Suprapubic skin (tissue), 4 donors: ENCODE data around the gene MAPK7. TPM values are rescaled to one million over a fixed set of nuclear protein-coding genes. Genes with fewer than 3 reads are reported as not detected.

ENCODE experiments used
- DNase-seq, 2 donors: peaks; one replicate each; pipeline ENCODE4 v3.0.0-alpha.2; 2019; ENCODE audit warnings: low spot score in 2 of 2
- H3K27ac ChIP-seq: fragments of 200-600 bp; sonication (generic); one replicate; pipeline ENCODE4 v1.5.1; 2019
- H3K27me3 ChIP-seq: fragments of 200-600 bp; sonication (generic); one replicate; pipeline ENCODE4 v1.5.1; 2019
- H3K36me3 ChIP-seq: fragments of 200-600 bp; sonication (generic); one replicate; pipeline ENCODE4 v1.5.1; 2019
- H3K4me1 ChIP-seq: fragments of 200-600 bp; sonication (generic); one replicate; pipeline ENCODE4 v1.5.1; 2019
- H3K4me3 ChIP-seq: fragments of 200-600 bp; sonication (generic); one replicate; pipeline ENCODE4 v1.5.1; 2019; ENCODE audit warnings: mild to moderate bottlenecking
- H3K9me3 ChIP-seq: fragments of 200-600 bp; sonication (generic); one replicate; pipeline ENCODE4 v1.5.1; 2019
- EP300 ChIP-seq: sonication (generic); formaldehyde crosslinking; IDR thresholded peaks from one replicate; pipeline ENCODE4 v1.6.1; 2017; ENCODE audit warnings: antibody characterized with exemption
- POLR2A ChIP-seq, 2 donors: fragments of 450-650 bp; IDR thresholded peaks; one replicate each; pipeline ENCODE4 v1.6.1; 2017; ENCODE audit warnings: antibody characterized with exemption in 2 of 2, mild to moderate bottlenecking in 2 of 2, moderate library complexity in 2 of 2
- POLR2AphosphoS5 ChIP-seq, 3 donors: sonication (generic); formaldehyde crosslinking; IDR thresholded peaks; one replicate each; pipeline ENCODE4 v1.6.1; 2017; ENCODE audit warnings: antibody characterized with exemption in 3 of 3
- WGBS: methylation state at CpG from one replicate; pipeline ENCODE4 v1.1.5; 2018; 5-methylcytosine and 5-hydroxymethylcytosine counted together
- total RNA-seq, 4 donors: library from RNA; depleted of rRNA; stranded (reverse); fragments of >200 nt; gene quantifications; one replicate each; pipeline ENCODE4 v1.1.0, GENCODE V29; 2016
- TF ChIP-seq, protein P1 (sequence below), 2 donors: fragments of 200-600 bp in 1 of 2; fragments of 450-650 bp in 1 of 2; sonication (generic) in 1 of 2; IDR thresholded peaks; one replicate each; pipeline ENCODE4 v1.5.1; 2016 to 2019; ENCODE audit warnings: antibody characterized with exemption in 2 of 2, mild to moderate bottlenecking in 1 of 2, moderate library complexity in 1 of 2

The MAPK7 gene
- total RNA-seq, 4 donors from 2014 or later: 30.9 to 47.1 (median 43.6) TPM

DNA sequence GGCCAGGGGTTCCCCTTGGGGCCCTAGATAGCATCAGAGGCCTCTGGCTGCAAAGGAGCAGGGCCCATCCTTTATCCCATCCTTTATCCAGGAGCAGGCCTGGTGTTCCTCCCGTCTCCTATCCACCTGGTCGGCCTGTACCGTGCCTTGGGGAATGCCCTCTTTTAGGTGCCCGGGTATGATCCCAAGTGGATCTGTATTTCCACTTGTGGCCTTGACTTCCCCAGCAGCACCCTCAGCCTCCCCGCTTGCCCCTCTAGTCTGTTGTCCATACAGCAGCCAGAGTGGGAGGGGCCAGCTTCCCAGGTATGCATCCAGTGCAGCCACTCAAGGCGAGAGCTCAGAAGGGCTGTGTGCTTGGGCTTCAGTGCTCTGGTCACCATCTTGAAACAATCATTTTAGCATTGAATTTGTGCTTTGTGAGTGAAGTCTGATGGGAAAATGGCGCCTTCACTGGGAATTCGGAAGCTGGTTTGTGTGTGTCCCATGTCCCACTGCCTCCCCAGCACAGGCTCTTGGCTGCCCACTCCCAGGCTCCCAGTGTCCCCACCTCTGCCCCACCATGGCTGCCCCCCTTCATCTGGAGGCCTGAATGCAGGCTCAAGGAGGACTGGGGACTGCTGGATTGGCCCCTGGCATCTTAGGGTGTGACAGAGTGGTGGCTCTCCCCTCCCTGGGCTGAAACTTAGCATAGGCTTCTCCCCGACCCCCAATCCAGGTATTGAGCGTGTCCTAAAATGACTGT lies 29.5 kb downstream of the MAPK7 start:
- Histone ChIP-seq H3K27ac (no peak overlapping the region), H3K4me1 (no peaks in the 10 kb centered on the region), H3K27me3 (no peaks in the 10 kb centered on the region), H3K4me3 (no peak overlapping the region), H3K9me3 (no peaks in the 10 kb centered on the region), H3K36me3 (no peaks in the 10 kb centered on the region)
- TF ChIP-seq POLR2AphosphoS5 (IDR thresholded peaks at IDR 0.05) (no peak), EP300 (no peak), POLR2A (IDR thresholded peaks at IDR 0.05) (no peak)
- TF ChIP-seq, protein P1, sequence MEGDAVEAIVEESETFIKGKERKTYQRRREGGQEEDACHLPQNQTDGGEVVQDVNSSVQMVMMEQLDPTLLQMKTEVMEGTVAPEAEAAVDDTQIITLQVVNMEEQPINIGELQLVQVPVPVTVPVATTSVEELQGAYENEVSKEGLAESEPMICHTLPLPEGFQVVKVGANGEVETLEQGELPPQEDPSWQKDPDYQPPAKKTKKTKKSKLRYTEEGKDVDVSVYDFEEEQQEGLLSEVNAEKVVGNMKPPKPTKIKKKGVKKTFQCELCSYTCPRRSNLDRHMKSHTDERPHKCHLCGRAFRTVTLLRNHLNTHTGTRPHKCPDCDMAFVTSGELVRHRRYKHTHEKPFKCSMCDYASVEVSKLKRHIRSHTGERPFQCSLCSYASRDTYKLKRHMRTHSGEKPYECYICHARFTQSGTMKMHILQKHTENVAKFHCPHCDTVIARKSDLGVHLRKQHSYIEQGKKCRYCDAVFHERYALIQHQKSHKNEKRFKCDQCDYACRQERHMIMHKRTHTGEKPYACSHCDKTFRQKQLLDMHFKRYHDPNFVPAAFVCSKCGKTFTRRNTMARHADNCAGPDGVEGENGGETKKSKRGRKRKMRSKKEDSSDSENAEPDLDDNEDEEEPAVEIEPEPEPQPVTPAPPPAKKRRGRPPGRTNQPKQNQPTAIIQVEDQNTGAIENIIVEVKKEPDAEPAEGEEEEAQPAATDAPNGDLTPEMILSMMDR (IDR thresholded peaks at IDR 0.05): no peak
- DNase-seq: no peak
- WGBS: 95% methylated on average over 10 of the region's 10 CpGs

DNA sequence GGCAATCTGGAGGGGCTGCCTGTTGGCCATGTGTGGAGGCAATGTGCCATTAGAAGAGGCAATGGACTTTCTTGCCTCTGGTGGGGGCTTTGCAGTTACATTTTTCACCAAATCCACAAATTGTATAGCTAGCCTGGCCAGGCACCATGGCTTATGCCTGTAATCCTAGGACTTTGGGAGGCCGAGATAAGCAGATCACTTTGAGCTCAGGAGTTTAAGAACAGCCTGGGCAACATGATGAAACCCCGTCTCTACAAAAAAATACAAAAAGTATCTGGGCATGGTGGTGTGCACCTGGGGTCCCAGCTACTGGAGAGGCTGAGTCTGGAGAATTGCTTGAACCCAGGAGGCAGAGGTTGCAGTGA lies 30.0 kb downstream of the MAPK7 start:
- Histone ChIP-seq H3K36me3 (no peaks in the 10 kb centered on the region), H3K9me3 (no peaks in the 10 kb centered on the region), H3K4me1 (no peaks in the 10 kb centered on the region), H3K27me3 (no peaks in the 10 kb centered on the region), H3K4me3 (no peak overlapping the region), H3K27ac (no peak overlapping the region)
- TF ChIP-seq POLR2A (IDR thresholded peaks at IDR 0.05) (no peak), EP300 (no peak), POLR2AphosphoS5 (IDR thresholded peaks at IDR 0.05) (no peak)
- TF ChIP-seq, protein P1 (IDR thresholded peaks at IDR 0.05): no peak
- WGBS: 92% methylated on average over 2 of the region's 2 CpGs
- no peak for DNase-seq

DNA sequence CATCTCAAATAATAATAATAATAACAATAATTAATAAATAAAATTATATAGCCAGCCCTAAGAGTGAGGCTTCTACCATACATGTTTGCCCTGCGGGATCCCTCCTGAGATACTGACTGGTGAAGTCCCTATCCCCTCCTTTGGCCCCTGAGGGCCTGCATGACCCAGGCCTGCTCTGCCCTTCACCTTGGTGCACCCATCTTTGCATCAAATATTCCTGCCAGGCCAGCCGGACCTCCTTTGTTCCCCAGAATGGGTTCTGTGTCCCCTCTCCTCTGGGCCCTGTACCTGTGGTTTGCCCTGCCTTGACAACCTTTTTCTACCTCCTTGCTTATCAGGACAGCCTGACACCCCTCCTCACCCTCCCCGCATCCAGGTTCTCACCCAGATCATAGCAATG lies 30.8 kb downstream of the MAPK7 start:
- no peaks in the 10 kb centered on the region for H3K9me3 ChIP-seq
- 92% methylated on average over 3 of the region's 3 CpGs for WGBS
- TF ChIP-seq POLR2AphosphoS5 (IDR thresholded peaks at IDR 0.05): no peak
- TF ChIP-seq EP300: no peak
- TF ChIP-seq, protein P1 (IDR thresholded peaks at IDR 0.05): no peak
- TF ChIP-seq POLR2A (IDR thresholded peaks at IDR 0.05): no peak
- H3K4me3 ChIP-seq: no peak overlapping the region
- H3K27me3 ChIP-seq: no peaks in the 10 kb centered on the region
- H3K4me1 ChIP-seq: no peaks in the 10 kb centered on the region
- no peak overlapping the region for H3K27ac ChIP-seq
- no peaks in the 10 kb centered on the region for H3K36me3 ChIP-seq
- DNase-seq: no peak

DNA sequence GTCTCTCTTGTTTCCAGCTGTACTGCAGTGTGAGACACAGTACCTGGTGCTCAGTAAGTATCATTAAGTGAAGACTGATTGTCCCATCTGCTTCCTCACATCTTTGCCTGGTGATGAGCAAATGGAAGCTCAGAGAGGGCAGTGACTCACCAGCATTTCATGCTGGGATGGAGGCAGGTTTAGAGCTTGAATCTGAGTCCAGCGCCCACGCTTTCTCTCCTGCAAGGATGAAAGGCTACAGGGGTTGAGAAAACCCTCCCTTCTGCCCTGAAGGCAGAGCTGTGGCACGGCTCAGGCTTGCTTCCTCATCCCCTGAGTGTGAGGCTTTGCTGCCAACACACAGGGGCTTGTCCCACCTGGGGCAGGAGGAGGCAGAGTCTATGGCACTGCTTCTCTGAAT lies 31.2 kb downstream of the MAPK7 start:
- H3K27me3 ChIP-seq: no peaks in the 10 kb centered on the region
- H3K27ac ChIP-seq: no peak overlapping the region
- H3K9me3 ChIP-seq: no peaks in the 10 kb centered on the region
- no peak for TF ChIP-seq POLR2A (IDR thresholded peaks at IDR 0.05)
- TF ChIP-seq, protein P1 (IDR thresholded peaks at IDR 0.05): no peak
- TF ChIP-seq POLR2AphosphoS5 (IDR thresholded peaks at IDR 0.05): no peak
- no peak for TF ChIP-seq EP300
- no peaks in the 10 kb centered on the region for H3K36me3 ChIP-seq
- 62% methylated on average over 3 of the region's 3 CpGs for WGBS
- no peak for DNase-seq
- H3K4me1 ChIP-seq: no peaks in the 10 kb centered on the region
- H3K4me3 ChIP-seq: no peak overlapping the region

DNA sequence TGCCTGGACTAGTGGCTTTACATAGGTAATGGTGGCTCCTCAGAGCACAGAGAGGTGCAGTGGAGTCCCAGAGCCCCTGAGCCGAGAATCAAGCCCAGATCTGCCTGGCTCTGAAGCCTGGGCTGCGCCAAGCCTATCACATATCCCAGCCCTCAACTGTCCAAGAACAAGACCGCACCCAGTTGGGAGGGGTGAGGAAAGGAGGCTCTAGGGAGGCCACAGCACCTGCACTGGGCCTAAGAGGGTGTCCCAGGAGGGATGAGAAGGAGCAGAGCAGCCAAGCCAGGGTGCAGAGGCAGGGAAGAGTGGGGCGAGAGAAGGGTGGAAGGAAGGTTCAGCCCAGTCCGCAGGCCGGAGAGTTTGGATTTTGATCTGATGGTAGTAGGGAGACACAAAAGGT lies 31.8 kb downstream of the MAPK7 start:
- no peak for DNase-seq

More for the DNA sequence above, 31.8 kb downstream of the MAPK7 start:
- H3K36me3 ChIP-seq: no peaks in the 10 kb centered on the region
- no peaks in the 10 kb centered on the region for H3K4me1 ChIP-seq
- 63% methylated on average over 6 of the region's 6 CpGs for WGBS
- no peak overlapping the region for H3K4me3 ChIP-seq
- no peaks in the 10 kb centered on the region for H3K27me3 ChIP-seq
- H3K27ac ChIP-seq: no peak overlapping the region
- no peaks in the 10 kb centered on the region for H3K9me3 ChIP-seq
- TF ChIP-seq, protein P1 (IDR thresholded peaks at IDR 0.05): no peak
